Uterus (tissue), 2 donors: Measurements from ENCODE around the gene ELMO1.

Source experiments
- POLR2A ChIP-seq, 2 donors: fragments of 450-650 bp; IDR thresholded peaks; one replicate each; pipeline ENCODE4 v1.6.1; 2016; ENCODE audit warnings: antibody characterized with exemption in 2 of 2, mild to moderate bottlenecking in 1 of 2, moderate library complexity in 1 of 2
- TF ChIP-seq, protein P1 (sequence below), 4 experiments: fragments of 200-600 bp in 2 of 4; fragments of 450-650 bp in 2 of 4; sonication (generic) in 2 of 4; IDR thresholded peaks; one replicate each; pipeline ENCODE4 v1.5.1; 2016 to 2019; ENCODE audit warnings: antibody characterized with exemption in 4 of 4, mild to moderate bottlenecking in 2 of 4, moderate library complexity in 1 of 4

- TF ChIP-seq, protein P1, sequence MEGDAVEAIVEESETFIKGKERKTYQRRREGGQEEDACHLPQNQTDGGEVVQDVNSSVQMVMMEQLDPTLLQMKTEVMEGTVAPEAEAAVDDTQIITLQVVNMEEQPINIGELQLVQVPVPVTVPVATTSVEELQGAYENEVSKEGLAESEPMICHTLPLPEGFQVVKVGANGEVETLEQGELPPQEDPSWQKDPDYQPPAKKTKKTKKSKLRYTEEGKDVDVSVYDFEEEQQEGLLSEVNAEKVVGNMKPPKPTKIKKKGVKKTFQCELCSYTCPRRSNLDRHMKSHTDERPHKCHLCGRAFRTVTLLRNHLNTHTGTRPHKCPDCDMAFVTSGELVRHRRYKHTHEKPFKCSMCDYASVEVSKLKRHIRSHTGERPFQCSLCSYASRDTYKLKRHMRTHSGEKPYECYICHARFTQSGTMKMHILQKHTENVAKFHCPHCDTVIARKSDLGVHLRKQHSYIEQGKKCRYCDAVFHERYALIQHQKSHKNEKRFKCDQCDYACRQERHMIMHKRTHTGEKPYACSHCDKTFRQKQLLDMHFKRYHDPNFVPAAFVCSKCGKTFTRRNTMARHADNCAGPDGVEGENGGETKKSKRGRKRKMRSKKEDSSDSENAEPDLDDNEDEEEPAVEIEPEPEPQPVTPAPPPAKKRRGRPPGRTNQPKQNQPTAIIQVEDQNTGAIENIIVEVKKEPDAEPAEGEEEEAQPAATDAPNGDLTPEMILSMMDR (IDR thresholded peaks at IDR 0.05) = no peak
- TF ChIP-seq POLR2A (IDR thresholded peaks at IDR 0.05) = no peak
Measured at GRCh38 chr7:37062560-37062859, 386.2 kb downstream of the ELMO1 start.
